PC-3 (cell line): ENCODE data around the gene SEMA4B.

Source experiments
- EZH2phosphoT487 ChIP-seq: fragments of 300-600 bp; sonication (generic); IDR thresholded peaks from 2 replicates; pipeline ENCODE4 v1.6.1; 2018; ENCODE audit warnings: mild to moderate bottlenecking, antibody characterized with exemption, low read length, borderline replicate concordance
- TF ChIP-seq, protein P1 (sequence below): fragments of 300-600 bp; sonication (generic); conservative IDR thresholded peaks from 2 replicates; pipeline ENCODE4 v1.5.1; 2017; ENCODE audit warnings: antibody characterized with exemption, low read depth, mild to moderate bottlenecking, low read length

DNA sequence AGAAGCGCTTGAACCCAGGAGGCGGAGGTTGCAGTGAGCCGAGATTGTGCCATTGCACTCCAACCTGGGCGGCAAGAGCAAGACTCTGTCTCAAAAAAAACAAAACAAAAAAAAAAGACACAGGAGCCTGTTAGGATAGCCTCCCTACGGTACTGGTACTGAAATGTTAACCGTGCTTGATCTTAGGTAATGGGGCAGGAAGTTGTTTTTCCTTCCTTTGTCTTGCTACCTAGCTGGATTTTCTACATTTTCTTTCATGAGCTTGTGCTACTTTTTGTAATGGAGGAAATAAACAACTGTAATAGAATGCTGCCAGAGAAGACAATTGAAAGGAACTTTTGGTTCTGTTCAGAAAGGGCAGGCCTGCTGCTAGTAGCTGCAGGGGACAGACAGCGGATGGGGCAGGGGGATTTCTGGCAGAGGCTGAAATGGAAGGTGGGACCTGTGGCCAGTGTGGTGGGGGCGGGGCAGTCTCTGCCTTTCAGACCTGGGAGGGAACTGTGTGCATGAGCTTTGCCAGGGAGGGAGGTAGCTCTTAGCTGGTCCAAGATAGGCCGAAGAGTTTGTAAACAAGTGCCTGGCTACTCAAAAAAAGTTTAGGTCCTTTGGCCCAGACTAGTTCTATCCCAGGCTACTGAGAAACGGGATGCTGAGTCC lies 49.0 kb upstream of the SEMA4B start:
- TF ChIP-seq, protein P1, sequence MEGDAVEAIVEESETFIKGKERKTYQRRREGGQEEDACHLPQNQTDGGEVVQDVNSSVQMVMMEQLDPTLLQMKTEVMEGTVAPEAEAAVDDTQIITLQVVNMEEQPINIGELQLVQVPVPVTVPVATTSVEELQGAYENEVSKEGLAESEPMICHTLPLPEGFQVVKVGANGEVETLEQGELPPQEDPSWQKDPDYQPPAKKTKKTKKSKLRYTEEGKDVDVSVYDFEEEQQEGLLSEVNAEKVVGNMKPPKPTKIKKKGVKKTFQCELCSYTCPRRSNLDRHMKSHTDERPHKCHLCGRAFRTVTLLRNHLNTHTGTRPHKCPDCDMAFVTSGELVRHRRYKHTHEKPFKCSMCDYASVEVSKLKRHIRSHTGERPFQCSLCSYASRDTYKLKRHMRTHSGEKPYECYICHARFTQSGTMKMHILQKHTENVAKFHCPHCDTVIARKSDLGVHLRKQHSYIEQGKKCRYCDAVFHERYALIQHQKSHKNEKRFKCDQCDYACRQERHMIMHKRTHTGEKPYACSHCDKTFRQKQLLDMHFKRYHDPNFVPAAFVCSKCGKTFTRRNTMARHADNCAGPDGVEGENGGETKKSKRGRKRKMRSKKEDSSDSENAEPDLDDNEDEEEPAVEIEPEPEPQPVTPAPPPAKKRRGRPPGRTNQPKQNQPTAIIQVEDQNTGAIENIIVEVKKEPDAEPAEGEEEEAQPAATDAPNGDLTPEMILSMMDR: no peak
- no peak for TF ChIP-seq EZH2phosphoT487
